Measurements from ENCODE around the gene MED25.

MED25 gene

GRCh38 chr19:49855277-49855675 lies 37.2 kb downstream of the MED25 start:
- peaks cover 11 to 21% of the 10 kb centered on the region in 2 donors for H3K4me1 ChIP-seq (ENCODE audit: control insufficient read depth in 1 of 2, insufficient read depth in 2 of 2, low read length in 2 of 2)
- no peaks in the 10 kb centered on the region for H3K27me3 ChIP-seq (ENCODE audit: low read depth, low read length)
- peaks cover 3 to 49% of the 10 kb centered on the region in 2 donors for H3K36me3 ChIP-seq (ENCODE audit: control insufficient read depth in 1 of 2, insufficient read depth in 2 of 2, low read length in 2 of 2)
- H3K27ac ChIP-seq (ENCODE audit: low read length): no peak overlapping the region
- H3K4me3 ChIP-seq (ENCODE audit: low read depth in 1 of 2, low read length in 2 of 2): no peak overlapping the region
- H3K9me3 ChIP-seq (ENCODE audit: control insufficient read depth in 1 of 2, low read length in 2 of 2): no peaks in the 10 kb centered on the region

- peaks cover 11 to 21% of the 10 kb centered on the region in 2 donors for H3K4me1 ChIP-seq (ENCODE audit: control insufficient read depth in 1 of 2, insufficient read depth in 2 of 2, low read length in 2 of 2)
- H3K27me3 ChIP-seq (ENCODE audit: low read depth, low read length): no peaks in the 10 kb centered on the region
- H3K4me3 ChIP-seq (ENCODE audit: low read depth in 1 of 2, low read length in 2 of 2): no peak overlapping the region
- H3K27ac ChIP-seq (ENCODE audit: low read length): no peak overlapping the region
- H3K9me3 ChIP-seq (ENCODE audit: control insufficient read depth in 1 of 2, low read length in 2 of 2): no peaks in the 10 kb centered on the region
- peaks cover 5 to 56% of the 10 kb centered on the region in 2 donors for H3K36me3 ChIP-seq (ENCODE audit: control insufficient read depth in 1 of 2, insufficient read depth in 2 of 2, low read length in 2 of 2)
Measured at GRCh38 chr19:49855676-49856573, 37.8 kb downstream of the MED25 start.

DNA sequence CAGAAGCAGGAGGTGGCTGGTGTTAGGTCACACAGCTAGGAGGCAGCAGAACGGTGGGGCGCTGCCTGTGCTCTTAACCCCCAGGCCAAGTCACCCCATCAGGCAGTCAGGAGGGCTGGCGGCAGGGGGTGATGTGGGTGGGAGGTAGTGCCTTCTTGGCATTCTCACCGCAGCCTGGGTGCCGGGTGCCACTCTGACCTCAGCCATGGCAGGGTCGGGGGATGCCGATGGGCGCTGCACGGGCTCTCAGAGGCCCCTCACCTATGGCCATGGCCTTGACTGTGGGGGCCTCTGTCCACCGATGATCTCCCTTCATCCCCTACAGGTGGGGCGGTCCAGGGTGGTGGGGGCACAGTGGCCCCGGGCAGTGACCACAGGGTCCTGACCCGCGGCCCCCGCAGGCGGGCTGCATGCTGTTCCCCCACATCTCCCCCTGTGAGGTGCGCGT lies 38.5 kb downstream of the MED25 start:
- Histone ChIP-seq H3K36me3 (ENCODE audit: control insufficient read depth in 1 of 2, insufficient read depth in 2 of 2, low read length in 2 of 2) (peaks cover 7 to 62% of the 10 kb centered on the region in 2 donors), H3K4me1 (ENCODE audit: control insufficient read depth in 1 of 2, insufficient read depth in 2 of 2, low read length in 2 of 2) (peaks cover 11 to 21% of the 10 kb centered on the region in 2 donors), H3K27ac (ENCODE audit: low read length) (no peak overlapping the region), H3K4me3 (ENCODE audit: low read depth in 1 of 2, low read length in 2 of 2) (no peak overlapping the region), H3K9me3 (ENCODE audit: control insufficient read depth in 1 of 2, low read length in 2 of 2) (no peaks in the 10 kb centered on the region), H3K27me3 (ENCODE audit: low read depth, low read length) (no peaks in the 10 kb centered on the region)

DNA sequence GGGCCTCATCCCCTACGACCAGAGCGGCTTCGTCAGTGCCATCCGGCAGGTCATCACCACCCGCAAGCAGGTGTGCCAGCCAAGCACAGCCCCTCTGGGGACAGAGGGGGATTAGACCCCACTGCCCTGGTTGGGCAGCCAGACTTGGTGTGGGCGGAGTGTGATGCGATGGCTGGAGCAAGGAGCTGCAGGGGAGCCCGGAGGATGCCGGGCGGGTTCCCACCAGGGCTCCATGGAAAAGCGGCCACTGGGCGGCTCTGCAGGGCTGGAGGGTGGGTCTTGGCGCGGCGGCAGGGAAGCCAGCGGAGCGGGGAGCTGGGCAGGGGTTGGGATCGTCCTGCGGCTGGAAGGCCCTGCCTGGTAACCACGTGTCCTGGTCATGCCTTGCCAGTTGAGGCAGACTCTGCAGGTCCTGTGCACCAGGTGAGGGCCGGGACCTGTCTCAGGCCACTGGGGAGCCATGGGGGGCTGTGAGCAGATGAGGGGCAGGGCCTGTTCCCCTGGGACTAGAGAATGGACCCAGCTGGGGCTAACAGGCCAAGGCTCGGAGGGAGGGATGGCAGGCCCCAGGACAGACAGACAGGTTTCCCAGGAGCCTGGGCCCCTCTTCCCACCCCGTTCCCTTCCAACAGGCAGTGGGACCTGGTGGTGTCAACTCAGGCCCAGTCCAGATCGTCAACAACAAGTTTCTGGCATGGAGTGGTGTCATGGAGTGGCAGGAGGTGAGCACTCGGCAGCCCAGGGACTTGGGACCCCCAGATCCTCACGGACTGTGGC lies 39.2 kb downstream of the MED25 start:
- Histone ChIP-seq H3K27ac (ENCODE audit: low read length) (no peak overlapping the region), H3K4me1 (ENCODE audit: control insufficient read depth in 1 of 2, insufficient read depth in 2 of 2, low read length in 2 of 2) (peaks cover 7 to 15% of the 10 kb centered on the region in 2 donors), H3K27me3 (ENCODE audit: low read depth, low read length) (no peaks in the 10 kb centered on the region), H3K4me3 (ENCODE audit: low read depth in 1 of 2, low read length in 2 of 2) (no peak overlapping the region), H3K9me3 (ENCODE audit: control insufficient read depth in 1 of 2, low read length in 2 of 2) (no peaks in the 10 kb centered on the region), H3K36me3 (ENCODE audit: control insufficient read depth in 1 of 2, insufficient read depth in 2 of 2, low read length in 2 of 2) (peaks cover 7 to 66% of the 10 kb centered on the region in 2 donors)

- H3K4me1 ChIP-seq (ENCODE audit: control insufficient read depth in 1 of 2, insufficient read depth in 2 of 2, low read length in 2 of 2): peaks cover 2 to 10% of the 10 kb centered on the region in 2 donors
- H3K36me3 ChIP-seq (ENCODE audit: control insufficient read depth in 1 of 2, insufficient read depth in 2 of 2, low read length in 2 of 2): peaks cover 7 to 66% of the 10 kb centered on the region in 2 donors
- H3K27ac ChIP-seq (ENCODE audit: low read length): no peak overlapping the region
- H3K9me3 ChIP-seq (ENCODE audit: control insufficient read depth in 1 of 2, low read length in 2 of 2): no peaks in the 10 kb centered on the region
- no peak overlapping the region for H3K4me3 ChIP-seq (ENCODE audit: low read depth in 1 of 2, low read length in 2 of 2)
- H3K27me3 ChIP-seq (ENCODE audit: low read depth, low read length): no peaks in the 10 kb centered on the region
Measured at GRCh38 chr19:49857838-49858087, 39.7 kb downstream of the MED25 start.

GRCh38 chr19:49858088-49858985 lies 40.2 kb downstream of the MED25 start:
- H3K27ac ChIP-seq (ENCODE audit: low read length): no peak overlapping the region
- H3K4me1 ChIP-seq (ENCODE audit: control insufficient read depth in 1 of 2, insufficient read depth in 2 of 2, low read length in 2 of 2): peaks cover 0 to 5% of the 10 kb centered on the region in 2 donors
- H3K27me3 ChIP-seq (ENCODE audit: low read depth, low read length): no peaks in the 10 kb centered on the region
- no peaks in the 10 kb centered on the region for H3K9me3 ChIP-seq (ENCODE audit: control insufficient read depth in 1 of 2, low read length in 2 of 2)
- no peak overlapping the region for H3K4me3 ChIP-seq (ENCODE audit: low read depth in 1 of 2, low read length in 2 of 2)
- H3K36me3 ChIP-seq (ENCODE audit: control insufficient read depth in 1 of 2, insufficient read depth in 2 of 2, low read length in 2 of 2): peaks cover 9 to 70% of the 10 kb centered on the region in 2 donors

DNA sequence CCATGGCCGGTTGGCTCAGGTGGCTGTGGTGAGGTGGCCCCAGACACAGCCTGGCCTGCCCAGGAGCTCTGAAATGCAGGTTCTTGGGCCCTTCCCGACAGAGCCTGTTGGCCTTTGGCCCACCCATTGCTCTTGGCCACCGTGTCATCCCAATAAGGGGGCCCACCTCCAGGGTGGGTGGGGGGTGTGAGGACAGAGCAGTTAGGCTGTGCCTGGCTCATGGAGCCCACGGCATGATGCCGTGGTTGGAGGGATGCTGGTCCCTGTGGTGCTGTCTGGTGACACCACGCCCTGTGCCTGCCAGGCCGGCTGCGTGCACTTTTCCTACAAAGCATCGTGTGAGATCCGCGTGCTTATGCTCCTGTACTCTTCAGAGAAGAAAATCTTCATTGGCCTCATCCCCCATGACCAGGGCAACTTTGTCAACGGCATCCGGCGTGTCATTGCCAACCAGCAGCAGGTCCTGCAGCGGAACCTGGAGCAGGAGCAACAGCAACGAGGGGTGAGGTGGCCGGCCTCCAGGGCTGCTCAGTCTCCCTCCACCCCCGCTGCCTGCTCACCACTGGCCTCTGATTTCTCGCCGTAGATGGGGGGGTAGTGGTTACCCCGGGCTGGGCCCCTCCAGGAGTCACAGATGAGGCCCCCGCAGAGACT lies 41.7 kb downstream of the MED25 start:
- H3K9me3 ChIP-seq (ENCODE audit: control insufficient read depth in 1 of 2, low read length in 2 of 2): no peaks in the 10 kb centered on the region
- no peaks in the 10 kb centered on the region for H3K27me3 ChIP-seq (ENCODE audit: low read depth, low read length)
- peaks cover 18 to 79% of the 10 kb centered on the region in 2 donors for H3K36me3 ChIP-seq (ENCODE audit: control insufficient read depth in 1 of 2, insufficient read depth in 2 of 2, low read length in 2 of 2)
- no peak overlapping the region for H3K4me3 ChIP-seq (ENCODE audit: low read depth in 1 of 2, low read length in 2 of 2)
- peaks cover 0 to under 1% of the 10 kb centered on the region in 2 donors for H3K4me1 ChIP-seq (ENCODE audit: control insufficient read depth in 1 of 2, insufficient read depth in 2 of 2, low read length in 2 of 2)
- no peak overlapping the region for H3K27ac ChIP-seq (ENCODE audit: low read length)

DNA sequence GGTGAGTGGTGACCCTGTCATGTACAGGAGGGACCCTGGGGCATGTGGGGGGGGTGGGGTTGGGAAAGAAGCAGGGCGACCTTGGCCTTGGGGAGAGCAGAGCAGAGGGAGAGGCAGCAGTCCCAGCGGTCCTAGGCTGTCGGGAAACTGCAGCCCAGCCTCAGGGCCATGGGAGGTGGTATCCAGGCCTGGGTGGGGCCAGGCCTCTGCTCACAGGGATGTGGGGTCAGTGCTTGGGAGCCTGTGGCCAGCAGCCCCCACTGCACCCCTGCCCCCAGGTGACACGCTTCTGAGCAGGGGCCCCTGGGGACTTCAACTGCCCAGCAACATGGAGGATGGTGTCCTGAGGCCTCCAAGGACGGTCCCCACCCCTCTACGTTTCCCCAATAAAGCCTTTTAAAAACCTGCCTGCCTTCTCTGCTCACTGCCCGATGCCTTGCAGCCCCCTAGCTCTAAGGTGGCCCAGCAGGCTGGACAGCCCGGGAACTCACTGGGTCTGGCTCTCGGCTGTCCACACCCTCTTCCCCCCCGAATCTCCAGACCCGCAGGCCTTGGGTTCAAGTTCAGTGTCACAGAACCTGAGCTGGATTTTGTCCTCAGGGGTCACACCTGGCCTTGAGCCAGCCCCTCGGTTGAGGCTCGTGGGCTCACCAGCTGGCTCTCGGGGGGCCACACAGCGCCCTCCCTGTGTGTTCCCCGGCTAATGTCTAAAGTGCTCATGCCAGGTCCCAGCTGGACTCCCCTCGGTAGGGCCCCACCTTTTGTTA lies 42.4 kb downstream of the MED25 start:
- H3K4me1 ChIP-seq (ENCODE audit: control insufficient read depth in 1 of 2, insufficient read depth in 2 of 2, low read length in 2 of 2): peaks cover 0 to 8% of the 10 kb centered on the region in 2 donors
- no peak overlapping the region for H3K4me3 ChIP-seq (ENCODE audit: low read depth in 1 of 2, low read length in 2 of 2)
- H3K27ac ChIP-seq (ENCODE audit: low read length): no peak overlapping the region
- H3K36me3 ChIP-seq (ENCODE audit: control insufficient read depth in 1 of 2, insufficient read depth in 2 of 2, low read length in 2 of 2): peaks cover 18 to 73% of the 10 kb centered on the region in 2 donors
- no peaks in the 10 kb centered on the region for H3K27me3 ChIP-seq (ENCODE audit: low read depth, low read length)
- H3K9me3 ChIP-seq (ENCODE audit: control insufficient read depth in 1 of 2, low read length in 2 of 2): no peaks in the 10 kb centered on the region

DNA sequence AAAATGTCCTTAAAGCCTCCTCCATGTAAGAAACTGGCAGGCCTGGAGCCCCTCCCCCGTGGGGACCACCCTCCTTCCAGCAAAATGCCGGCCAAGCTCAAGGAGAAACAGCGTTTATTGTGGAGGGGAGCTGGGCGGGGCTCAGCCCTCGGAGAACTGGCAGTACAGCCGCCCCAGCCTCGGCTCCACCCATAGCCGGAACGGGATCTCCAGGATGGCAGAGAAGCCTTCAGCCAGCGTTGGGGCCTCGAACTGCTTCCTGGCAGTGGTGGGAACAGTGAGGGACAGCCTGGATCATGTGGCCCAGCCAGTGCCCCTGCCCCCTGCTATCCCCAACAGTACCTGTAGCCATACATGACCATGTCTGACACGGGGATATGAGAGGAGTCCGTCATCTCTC lies 43.0 kb downstream of the MED25 start:
- no peaks in the 10 kb centered on the region for H3K9me3 ChIP-seq (ENCODE audit: control insufficient read depth in 1 of 2, low read length in 2 of 2)
- H3K4me1 ChIP-seq (ENCODE audit: control insufficient read depth in 1 of 2, insufficient read depth in 2 of 2, low read length in 2 of 2): peaks cover 0 to 14% of the 10 kb centered on the region in 2 donors
- no peaks in the 10 kb centered on the region for H3K27me3 ChIP-seq (ENCODE audit: low read depth, low read length)
- no peak overlapping the region for H3K4me3 ChIP-seq (ENCODE audit: low read depth in 1 of 2, low read length in 2 of 2)
- H3K36me3 ChIP-seq (ENCODE audit: control insufficient read depth in 1 of 2, insufficient read depth in 2 of 2, low read length in 2 of 2): peaks cover 18 to 67% of the 10 kb centered on the region in 2 donors
- H3K27ac ChIP-seq (ENCODE audit: low read length): no peak overlapping the region

Measured in muscle layer of duodenum (tissue), 2 donors.